HG03575 (cell line): ENCODE results near the gene IFRD2.

ENCODE experiments used
- ATAC-seq: cut with Tn5 transposase; IDR thresholded peaks from one replicate; pipeline ENCODE4 v1.9.1; 2021; ENCODE audit not compliant: unreplicated experiment, insufficient number of reproducible peaks, low FRiP score; ENCODE audit errors: extremely low read depth

The IFRD2 gene

DNA sequence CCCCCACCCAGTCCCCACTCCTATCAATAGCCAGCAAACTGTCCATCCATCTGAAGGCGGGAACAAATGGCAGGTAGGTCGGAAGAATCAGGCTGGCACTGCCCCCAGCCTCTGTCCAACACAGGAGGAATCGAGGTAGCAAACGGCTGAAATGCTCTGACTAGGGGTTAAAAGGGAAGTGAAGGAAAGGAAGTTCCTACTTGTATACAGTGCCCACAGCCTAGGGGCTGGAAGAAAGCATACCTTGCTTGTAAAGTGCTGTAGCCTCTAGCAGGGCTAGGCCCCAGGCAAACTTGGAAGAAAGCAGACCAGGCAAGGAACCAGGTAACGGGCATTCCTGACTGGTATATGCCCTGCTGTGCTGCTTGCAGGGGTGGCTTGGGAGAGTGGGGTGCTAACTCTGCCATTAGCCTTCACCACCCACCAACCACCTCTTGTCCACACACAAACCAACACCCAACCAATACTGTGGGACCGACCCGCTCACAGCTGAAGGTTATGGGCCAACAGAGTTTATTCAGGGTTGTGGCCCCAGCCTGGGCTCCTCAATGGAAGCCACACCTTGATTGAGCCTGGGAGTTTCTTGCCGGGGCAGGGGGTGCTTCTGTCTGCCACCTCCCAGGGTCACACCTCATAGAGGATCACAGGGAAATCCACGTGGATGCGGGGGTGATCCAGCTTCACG, 33.4 kb upstream of the IFRD2 start:
- ATAC-seq: no peak

DNA sequence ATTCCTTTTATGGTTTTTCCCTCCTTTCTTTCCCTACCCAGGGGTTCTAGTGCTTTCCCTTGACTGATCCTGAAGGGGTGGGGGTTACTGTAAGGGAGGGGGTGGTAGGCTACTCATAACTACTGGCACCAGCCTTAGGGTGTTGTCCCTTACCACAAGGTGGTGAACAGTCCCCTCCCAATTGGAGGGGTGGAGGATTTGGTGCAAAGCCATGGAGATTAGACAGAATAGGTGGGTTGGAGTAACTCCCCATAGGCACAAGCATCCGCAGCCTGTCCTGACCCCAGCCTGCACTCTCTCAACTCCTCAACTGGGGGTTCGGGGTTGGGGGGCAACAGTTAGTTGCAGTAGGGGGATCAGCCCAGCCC, 32.9 kb upstream of the IFRD2 start:
- no peak for ATAC-seq

DNA sequence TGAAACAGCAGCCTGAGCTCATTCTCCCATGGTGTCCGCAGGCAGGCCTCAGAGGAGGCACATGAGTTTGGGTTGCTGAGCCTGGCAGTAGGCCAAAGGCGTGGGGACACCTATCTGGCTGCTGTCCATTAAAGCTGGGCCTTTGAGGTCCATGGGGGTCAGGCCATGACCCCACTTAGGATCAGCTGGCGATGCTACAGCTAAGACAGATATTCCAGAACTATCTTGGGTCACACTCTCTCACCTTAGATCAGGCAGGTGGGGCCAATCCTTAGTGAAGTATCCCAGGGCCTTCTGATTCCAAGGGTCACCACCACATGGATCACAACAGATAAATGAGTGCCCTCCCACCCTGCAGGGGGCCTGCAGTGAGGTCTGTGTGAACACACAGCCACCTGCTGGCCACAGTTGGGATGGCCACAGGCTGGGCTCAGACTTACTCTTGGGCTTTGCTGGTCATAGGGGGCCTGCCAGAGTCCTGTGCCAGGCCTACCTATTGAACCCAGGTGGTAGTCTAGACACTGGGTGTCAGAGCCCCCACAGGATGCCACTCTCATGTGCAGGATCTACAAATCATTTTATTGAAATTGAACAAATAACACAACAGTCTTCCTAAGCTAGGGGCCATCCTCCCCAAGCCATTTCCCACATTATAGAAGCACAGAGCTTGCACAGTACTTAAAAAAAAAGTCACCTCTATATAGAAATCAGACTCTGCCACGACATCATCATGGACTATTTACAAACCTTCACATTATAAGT, 32.3 kb upstream of the IFRD2 start:
- no peak for ATAC-seq

DNA sequence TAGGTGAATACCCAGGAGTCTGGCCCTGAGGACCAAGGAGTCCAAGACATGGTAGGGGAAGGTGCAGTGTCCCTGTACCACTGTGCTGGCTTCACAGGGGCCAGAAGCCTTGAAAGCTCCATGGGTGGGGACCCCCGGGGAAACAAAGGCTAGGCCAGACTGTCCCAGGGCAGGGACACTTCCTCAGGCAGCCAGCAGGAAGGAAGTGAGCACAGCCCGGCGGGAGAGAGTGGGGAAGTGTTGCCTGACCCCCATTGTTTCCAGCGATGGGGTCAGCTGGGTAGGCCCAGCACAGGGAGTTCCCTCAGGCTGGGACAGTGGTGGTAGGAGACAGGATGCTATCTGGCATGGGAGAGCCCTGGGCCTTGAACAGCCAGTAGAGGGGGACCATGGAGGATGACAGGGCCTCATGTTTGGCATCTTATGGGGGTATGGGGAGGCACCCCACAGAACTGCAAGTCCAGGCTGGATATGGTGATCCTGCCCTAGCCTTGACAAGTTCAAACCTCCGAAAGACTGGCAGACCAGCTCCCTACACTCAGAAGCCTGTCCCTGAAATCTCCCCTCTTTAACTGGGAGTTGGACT, 31.5 kb upstream of the IFRD2 start:
- no peak for ATAC-seq

DNA sequence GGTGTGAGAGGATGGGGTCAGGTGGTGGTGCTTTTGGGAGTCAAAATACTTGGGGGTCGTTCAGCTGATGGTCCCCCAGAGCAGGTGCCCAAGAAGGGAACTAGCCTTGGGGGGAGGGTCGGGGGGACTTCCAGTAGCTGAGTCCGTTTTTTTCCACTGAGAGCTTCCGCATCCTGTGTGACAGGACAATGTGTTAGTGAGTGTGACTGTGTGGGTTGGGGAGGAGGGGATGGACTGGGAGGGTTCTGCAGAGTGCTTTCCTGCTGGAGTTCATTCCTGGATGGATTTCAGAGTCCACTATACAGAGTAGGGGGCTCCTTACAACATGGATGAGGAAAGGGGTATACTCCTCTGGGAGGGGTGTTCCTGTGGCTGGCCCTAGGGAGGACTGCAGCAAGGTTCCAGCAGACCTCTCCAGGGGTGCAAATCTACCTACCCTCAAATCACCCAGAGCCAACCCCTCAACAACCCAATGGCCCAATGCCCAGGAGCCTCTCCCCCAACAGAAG, 30.9 kb upstream of the IFRD2 start:
- no peak for ATAC-seq

DNA sequence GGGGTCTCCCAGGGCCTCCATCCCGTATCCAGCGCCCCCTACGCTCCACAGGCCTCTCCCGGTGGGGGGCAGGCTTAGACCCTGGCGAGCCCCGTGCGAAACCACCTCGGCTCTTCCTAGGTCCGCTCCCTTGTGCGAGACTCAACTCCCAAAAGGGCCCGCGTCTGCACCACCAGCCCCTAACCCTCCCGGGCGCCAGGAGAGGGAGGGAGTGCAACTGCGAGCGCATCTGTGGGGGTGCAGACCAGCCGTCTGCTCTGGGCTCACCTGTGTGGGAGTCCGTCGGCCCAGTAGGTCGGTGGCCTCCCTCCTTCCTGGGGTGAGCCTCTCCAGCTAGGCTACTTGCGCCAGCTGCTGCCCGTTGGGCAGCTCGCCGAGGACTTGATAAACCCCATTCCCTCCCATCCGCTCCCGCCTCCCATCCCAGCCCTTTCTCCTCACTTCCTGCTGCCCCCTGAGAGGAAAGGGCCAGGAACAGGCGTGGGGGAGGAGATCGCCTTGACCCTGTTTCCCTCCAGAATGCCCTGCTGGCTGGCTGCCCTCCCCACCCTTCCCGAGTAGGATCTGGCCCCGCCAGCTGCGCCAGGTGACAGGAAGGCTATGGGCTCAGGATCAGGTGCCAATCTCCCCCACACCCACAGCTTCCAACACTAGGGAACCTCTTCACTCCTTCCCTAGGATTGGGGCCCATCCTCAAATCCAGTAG, 30.3 kb upstream of the IFRD2 start, which contains the start of gene HYAL2:
TSS of gene HYAL2 (minus strand) at position 360 of the 706 bp plus-strand sequence. CDS start 2,256 bp downstream, outside the sequence.
- no peak for ATAC-seq

DNA sequence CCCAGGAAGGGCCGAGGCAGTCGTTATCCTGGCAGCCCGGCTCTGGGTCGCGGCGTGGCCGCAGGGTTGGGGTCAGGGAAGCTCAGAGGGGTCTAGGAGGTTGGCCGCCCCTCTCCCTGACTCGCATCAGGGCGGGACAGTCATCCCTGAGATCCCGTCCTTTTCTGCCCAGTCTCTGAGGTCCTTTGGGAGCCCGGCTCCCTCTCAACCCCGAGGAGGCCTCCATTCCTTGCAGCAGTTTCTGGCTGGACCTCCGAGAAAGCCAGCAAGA, 29.8 kb upstream of the IFRD2 start:
- ATAC-seq: no peak

DNA sequence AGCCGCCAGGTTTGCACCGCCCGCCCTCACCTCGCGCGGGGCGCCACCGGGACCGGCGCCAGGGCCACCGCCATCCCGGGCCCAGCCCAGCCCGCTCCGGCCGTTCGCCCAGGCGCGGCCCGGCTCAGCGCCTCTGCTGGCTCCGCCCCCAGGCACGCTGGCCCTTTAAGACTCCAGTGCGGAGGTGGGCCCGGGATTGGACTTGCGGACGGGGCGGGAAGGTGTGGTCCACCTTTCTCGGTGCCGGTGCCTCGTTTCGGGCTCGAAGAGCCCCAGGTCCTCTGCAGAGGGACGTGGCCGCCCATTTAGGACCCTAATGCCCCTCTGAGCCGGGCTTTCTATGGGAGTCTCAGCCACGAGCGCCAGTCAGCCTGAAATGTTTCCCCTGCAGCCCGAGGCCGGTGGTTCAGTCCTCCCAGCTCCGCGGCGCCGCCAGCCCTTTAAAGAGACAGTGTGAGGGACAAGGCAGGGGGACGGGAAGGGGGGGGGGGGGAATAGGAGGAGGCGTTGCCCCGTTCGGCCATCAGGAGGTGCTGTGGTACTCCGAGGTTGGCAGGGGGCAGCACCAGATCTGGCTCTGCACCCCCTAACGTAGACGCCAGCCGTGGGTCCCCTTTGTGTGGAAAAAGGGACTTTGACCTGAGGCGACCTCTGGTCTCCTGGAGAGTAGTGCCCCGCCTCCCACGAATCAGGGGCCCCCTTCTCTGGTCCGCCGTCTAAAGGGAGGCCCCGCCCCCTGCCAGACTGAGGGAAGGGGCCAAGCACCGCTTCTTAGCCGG, 29.3 kb upstream of the IFRD2 start:
- ATAC-seq: no peak

DNA sequence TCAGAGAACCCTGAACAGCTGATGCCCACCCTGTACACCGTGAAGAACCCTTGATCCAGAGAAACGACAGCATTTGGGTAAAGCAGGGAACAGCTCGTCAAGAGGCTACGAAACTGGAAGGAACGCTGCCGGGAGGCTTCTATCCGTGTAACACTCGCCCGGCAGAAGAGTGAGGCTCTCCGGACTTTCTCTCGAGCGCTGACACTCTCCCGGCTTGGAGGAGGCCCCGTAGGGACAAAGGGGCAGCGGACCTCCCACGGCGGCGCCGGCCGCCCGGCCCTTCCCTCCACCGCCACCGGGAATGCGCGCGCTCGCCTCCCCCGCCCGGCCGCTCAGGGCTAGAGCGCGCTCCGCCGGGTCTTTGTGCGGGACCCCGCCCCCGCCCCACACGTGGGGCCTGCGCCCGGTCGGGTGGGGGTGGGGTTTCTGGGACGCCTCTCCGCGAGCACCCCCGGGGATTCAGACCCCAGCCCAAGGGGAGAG, 28.7 kb upstream of the IFRD2 start:
- no peak for ATAC-seq

DNA sequence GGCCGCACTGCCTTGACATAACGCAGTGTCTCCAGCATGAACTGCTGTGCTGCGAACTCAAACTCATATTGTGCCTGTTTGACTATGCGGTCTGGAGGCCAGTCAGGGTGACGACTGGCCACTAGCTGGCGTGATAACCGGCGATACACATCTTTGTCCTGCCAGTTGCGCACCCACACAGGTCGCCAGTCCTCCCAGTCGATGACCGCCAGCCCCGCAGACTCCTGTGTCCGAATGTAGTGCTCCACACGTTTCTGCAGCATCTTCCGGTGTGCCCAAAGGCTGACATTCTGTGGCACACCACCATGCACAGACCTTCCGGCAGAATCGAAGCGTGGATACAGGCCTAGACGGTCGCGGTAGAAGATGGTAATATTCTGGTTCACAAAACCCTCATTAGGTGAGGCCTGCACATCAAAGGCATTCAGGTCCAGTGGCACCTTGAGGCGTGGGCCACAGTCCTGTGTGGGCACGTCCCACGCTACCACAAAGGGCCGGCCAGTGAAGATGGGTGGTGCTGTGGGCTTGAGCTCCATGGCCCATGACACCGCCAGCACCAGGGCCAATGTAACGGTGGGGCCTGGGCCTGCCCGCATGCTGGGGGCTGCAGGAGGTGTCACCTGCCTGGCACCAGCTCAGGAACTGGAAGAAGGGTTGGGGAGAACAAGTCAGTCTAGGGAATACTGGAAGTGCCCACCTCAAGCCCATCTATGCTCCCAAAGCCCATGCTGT, 27.8 kb upstream of the IFRD2 start:
- no peak for ATAC-seq

DNA sequence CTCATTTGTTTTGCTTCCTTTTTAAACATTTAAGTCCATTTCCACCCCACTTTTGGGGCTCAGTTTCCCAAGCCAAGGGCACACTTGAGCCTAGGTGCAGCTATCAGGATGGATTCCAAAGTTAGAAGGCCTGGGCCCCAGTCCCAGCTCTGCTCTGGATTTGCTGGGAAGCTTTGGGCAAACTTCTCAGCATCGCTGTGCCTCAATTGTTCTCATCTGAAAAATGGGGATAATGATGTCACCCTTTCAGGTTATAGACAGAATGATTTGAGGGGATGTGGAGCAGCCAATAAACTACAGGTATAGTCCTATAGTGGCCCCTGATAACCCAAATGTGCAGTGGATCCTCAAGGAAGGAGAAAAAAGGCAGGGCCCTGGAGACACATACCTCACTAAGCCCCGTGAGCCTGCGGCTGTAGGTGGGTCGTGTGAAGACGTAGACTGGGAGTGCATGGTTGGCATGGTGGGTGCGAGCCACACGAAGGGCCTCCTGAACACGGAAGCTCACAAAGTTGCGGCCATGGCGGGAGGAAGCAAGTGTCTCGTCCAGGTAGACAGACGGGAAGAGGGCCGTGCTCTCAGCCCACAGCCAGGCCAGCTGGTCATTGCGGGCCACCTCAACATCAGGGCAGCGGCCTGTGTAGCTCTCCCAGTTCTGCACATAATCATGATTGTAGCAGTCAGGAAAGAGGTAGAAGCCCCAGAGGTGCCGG, 27.1 kb upstream of the IFRD2 start:
- no peak for ATAC-seq

DNA sequence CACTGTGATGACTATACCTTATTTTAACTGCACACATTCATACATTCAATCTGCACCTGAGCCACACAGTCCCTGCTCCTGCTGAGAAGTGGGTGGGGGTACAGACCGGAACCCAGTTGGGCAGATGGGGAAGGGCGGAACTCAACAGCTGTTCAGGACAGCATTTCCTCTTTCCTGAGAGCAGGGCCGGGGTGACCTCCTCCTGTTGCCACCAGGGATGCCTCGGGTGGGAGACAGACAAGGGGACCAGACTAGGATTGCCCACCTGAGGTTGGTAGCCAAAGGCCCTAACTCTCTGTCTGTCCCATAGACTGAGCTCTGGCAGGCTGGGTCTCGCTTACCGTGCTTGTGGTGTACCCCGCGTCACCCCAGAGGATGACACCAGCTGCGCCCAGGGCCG, 26.4 kb upstream of the IFRD2 start:
- ATAC-seq: no peak

DNA sequence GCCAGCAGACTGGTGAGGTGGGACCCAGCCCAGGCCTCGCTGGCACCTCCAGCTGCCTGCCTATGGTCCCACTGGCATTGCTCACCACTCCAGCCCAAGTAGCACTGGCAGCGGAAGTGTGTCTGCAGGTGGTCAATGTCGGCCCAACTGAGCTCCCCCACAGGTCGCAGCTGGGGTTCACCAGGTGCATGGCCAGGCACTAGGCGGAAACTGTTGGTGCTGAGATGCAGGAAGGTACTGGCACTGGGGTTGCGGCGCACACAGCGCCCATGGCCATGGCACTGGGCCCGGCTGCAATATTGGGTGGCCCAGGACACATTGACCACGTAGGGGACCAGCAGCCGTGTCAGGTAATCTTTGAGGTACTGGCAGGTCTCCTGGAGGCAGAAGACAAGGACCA, 25.9 kb upstream of the IFRD2 start:
- no peak for ATAC-seq

DNA sequence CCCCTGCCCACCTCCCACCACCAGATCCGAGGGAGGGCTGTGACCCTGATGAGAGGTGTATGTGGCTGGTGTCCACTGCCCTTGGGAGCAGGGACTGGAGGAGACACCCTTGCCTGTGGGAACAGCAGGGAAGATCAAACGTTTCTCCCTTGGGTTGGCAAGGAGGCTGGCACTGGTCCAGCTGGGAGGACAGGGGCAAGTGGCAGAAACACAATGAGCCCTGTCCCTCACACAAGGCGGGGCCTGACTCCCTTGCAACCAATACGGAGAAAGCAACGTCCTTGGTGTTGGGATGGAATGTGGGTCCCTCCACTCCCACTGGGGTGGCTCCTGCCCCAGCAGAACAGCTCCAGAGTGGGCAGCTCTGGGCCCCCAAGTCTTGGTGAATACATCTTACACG, 25.1 kb upstream of the IFRD2 start:
- no peak for ATAC-seq

DNA sequence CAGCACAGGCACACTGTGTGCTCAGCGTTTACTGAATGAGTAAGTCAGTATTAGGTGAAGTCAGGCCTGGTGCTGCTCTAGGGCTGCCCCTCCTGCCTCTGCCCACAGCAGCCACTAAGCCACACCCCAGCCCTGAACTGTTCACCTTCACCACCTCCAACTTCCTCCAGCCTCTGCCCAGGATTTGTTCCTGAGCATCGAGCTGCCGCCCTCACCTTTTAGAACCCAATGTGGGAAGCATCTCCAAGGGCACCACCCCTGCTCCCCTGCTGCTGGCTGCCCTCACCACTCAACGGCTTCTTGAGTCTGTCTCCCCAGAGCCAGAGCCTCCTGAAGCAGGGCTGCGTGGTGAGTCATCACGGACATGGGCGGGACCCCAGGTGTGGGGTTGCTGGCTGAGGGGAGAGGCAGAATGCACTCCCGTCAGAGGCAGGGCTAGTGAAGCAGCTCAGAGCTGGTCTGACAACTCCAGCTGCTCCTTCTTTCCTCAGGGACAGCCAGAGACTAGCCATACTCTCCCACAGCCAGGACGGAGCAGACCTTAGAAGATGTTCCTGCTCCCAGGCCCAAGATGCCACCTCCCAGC, 24.5 kb upstream of the IFRD2 start:
- ATAC-seq: no peak

DNA sequence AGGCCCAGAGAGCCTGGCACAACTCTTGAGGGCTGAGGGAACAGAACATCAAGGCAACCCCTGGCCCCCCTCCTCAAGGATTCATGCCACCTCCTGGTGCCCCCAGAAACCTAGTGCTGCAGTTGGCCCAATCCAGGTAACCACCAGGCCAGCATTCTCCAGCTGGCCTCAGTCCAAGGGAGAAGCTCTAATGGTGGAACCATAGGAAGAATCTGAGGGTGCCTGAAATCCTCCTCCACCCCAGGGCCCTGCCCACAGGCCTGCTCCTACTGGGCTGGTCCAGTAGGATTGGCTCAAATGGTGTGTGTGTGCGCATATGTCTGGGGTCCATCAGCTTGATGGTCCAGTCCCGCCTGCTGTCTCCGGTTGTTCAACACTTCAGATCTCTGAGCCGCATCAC, 22.6 kb upstream of the IFRD2 start:
- no peak for ATAC-seq

DNA sequence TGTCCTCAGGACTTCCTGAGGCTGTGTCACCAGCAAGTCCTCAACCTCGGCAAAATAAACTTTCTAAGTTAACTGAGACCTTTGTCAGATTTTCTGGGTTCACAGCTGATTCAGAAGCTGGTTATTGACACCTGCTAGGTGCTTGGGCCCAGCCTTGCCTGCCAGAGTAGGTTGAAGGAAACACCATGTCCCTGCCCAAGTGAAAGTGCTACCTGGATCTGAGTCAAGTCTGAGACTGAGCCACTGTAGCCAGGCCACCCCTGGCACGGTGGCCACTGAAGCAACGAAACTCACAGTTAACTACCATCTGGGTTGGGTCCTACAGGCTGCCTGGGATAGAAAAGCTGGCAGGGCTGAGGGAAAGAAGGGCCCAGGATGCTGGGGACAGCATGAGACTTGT, 22.1 kb upstream of the IFRD2 start:
- no peak for ATAC-seq
